Uterus (tissue), 4 donors: ENCODE data around the gene COL19A1. TPM values are rescaled to one million over a fixed set of nuclear protein-coding genes. Genes with fewer than 3 reads are reported as not detected.

ENCODE experiments used
- DNase-seq, 2 donors: peaks; one replicate each; pipeline ENCODE4 v3.0.0-alpha.2; 2019 to 2020
- H3K27ac ChIP-seq, 2 donors: fragments of 200-600 bp; sonication (generic); 1 replicate in 1 of 2; 2 replicates in 1 of 2; pipeline ENCODE4 v1.5.1; 2016 to 2018
- H3K27me3 ChIP-seq, 2 donors: fragments of 200-600 bp; sonication (generic); one replicate each; pipeline ENCODE4 v1.5.1; 2018 to 2019; ENCODE audit warnings: control low read depth in 1 of 2
- H3K36me3 ChIP-seq, 2 donors: fragments of 200-600 bp; sonication (generic); one replicate each; pipeline ENCODE4 v1.5.1; 2019; ENCODE audit warnings: control low read depth in 1 of 2
- H3K4me1 ChIP-seq, 2 donors: fragments of 200-600 bp; sonication (generic); one replicate each; pipeline ENCODE4 v1.5.1; 2018 to 2019; ENCODE audit warnings: control low read depth in 1 of 2
- H3K4me3 ChIP-seq, 2 donors: fragments of 200-600 bp; sonication (generic); 1 replicate in 1 of 2; 2 replicates in 1 of 2; pipeline ENCODE4 v1.5.1; 2018 to 2019; ENCODE audit warnings: mild to moderate bottlenecking in 1 of 2
- H3K9me3 ChIP-seq, 2 donors: fragments of 200-600 bp; sonication (generic); one replicate each; pipeline ENCODE4 v1.5.1; 2019; ENCODE audit warnings: control low read depth in 1 of 2
- POLR2A ChIP-seq, 2 donors: fragments of 450-650 bp; IDR thresholded peaks; one replicate each; pipeline ENCODE4 v1.6.1; 2016; ENCODE audit warnings: antibody characterized with exemption in 2 of 2, mild to moderate bottlenecking in 1 of 2, moderate library complexity in 1 of 2
- intact Hi-C: fragments of 100-400 bp; cut with DNase I; formaldehyde crosslinking; loops from one replicate; pipeline ENCODE4 v1.15.1; 2023; ENCODE audit warnings: low total_unique reads
- total RNA-seq, 4 donors: library from RNA; depleted of rRNA in 3 of 4; stranded (reverse); fragments of >200 nt in 3 of 4; gene quantifications; one replicate each; pipeline versions ENCODE4 v1.1.0 to v1.2.4, GENCODE V29; 2014 to 2023
- TF ChIP-seq, protein P1 (sequence below), 4 experiments: fragments of 200-600 bp in 2 of 4; fragments of 450-650 bp in 2 of 4; sonication (generic) in 2 of 4; IDR thresholded peaks; one replicate each; pipeline ENCODE4 v1.5.1; 2016 to 2019; ENCODE audit warnings: antibody characterized with exemption in 4 of 4, mild to moderate bottlenecking in 2 of 4, moderate library complexity in 1 of 4
- donor health status: DM: yes; HTN: yes; CAD: no.

The COL19A1 gene
- total RNA-seq, 4 donors from 2014 or later: under 0.01 to 0.28 TPM; not detected in 2

DNA sequence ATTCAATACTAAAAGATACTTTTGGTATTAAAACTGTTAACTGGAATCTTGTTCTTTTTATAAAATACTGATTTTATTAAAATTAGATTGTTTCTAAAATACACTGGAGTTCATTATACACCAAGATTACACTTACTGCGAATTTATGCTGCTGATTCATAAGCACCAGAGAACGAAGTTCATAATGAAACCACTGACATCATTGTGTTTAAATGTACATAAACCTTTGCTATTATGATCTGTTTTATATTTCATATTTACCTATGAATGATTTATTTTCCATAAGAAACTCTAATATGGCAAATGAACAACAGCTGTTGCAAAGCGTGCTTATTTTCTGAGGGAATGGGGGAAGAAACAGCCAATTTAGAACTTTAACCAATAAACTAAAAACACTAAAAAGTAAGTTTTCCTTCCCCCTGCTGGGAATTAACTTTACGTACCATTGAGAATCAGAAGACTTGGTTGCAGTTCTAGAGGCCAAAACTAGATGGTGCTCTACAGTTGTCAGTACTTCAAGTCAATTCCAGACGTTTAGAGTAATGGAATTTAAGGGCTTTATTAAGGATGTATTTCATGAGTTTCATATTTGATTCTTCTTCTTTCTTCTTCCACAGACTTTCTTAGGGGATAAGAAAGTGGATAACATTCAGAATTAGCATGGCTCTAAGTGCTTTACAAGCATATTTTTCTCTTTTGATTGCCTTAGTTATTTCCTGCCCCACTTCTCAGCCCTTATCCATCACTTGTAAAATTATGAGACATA, 30.8 kb upstream of the COL19A1 start:
- intact Hi-C loops: no loop called here
- DNase-seq: no peak

DNA sequence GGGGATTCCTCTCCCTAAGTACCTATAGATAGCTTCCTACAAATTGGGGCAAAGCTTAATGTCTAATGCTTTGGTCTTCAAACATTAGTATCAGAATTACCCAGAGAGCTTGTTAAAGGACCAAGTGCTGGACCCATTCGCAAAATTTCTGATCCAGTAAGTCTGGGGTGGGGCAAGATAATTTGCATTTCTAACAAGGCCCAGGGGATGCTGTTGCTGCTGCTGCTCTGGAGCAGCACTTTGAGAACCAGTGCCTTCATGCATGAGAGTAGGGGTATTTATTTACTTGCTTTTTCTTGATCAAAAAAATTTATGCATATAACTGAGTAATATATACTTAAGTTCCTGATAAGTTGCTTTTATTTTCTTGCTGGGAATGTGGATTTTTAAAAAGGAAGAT, 24.5 kb upstream of the COL19A1 start:
- Histone ChIP-seq H3K36me3 (no peaks in the 10 kb centered on the region), H3K9me3 (no peaks in the 10 kb centered on the region), H3K27ac (no peak overlapping the region), H3K27me3 (no peaks in the 10 kb centered on the region), H3K4me1 (no peaks in the 10 kb centered on the region), H3K4me3 (no peak overlapping the region)
- intact Hi-C loops: no loop called here
- TF ChIP-seq, protein P1, sequence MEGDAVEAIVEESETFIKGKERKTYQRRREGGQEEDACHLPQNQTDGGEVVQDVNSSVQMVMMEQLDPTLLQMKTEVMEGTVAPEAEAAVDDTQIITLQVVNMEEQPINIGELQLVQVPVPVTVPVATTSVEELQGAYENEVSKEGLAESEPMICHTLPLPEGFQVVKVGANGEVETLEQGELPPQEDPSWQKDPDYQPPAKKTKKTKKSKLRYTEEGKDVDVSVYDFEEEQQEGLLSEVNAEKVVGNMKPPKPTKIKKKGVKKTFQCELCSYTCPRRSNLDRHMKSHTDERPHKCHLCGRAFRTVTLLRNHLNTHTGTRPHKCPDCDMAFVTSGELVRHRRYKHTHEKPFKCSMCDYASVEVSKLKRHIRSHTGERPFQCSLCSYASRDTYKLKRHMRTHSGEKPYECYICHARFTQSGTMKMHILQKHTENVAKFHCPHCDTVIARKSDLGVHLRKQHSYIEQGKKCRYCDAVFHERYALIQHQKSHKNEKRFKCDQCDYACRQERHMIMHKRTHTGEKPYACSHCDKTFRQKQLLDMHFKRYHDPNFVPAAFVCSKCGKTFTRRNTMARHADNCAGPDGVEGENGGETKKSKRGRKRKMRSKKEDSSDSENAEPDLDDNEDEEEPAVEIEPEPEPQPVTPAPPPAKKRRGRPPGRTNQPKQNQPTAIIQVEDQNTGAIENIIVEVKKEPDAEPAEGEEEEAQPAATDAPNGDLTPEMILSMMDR (IDR thresholded peaks at IDR 0.05): no peak
- no peak for TF ChIP-seq POLR2A (IDR thresholded peaks at IDR 0.05)
- DNase-seq: no peak

More for the DNA sequence above, 30.8 kb upstream of the COL19A1 start:
- H3K27ac ChIP-seq: no peak overlapping the region
- H3K36me3 ChIP-seq: no peaks in the 10 kb centered on the region
- TF ChIP-seq, protein P1 (IDR thresholded peaks at IDR 0.05): peak; percentile 49 to 69 (median 56)
- no peak for TF ChIP-seq POLR2A (IDR thresholded peaks at IDR 0.05)
- no peak overlapping the region for H3K4me3 ChIP-seq
- H3K4me1 ChIP-seq: no peaks in the 10 kb centered on the region
- no peaks in the 10 kb centered on the region for H3K9me3 ChIP-seq
- H3K27me3 ChIP-seq: no peaks in the 10 kb centered on the region

DNA sequence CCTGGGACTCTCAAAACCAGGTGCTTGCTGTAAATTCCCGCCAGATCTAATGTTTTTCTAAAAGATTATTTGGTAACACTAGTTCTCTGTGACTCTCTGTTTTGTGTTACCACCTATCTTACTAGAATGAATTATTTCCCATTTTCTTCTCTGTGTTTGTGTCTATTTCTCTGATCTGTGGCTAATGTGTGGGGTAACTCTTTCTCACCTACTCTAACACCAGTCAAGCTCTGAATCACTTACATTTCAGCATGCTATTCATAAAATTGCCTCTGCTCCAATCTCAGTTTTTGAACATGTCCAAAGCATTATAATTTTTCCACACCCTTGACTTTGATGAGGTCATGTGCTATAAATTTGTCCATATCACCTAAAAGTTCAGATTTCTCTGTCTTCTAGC, 23.2 kb upstream of the COL19A1 start:
- no peak overlapping the region for H3K4me3 ChIP-seq
- TF ChIP-seq, protein P1 (IDR thresholded peaks at IDR 0.05): no peak
- TF ChIP-seq POLR2A (IDR thresholded peaks at IDR 0.05): no peak
- H3K36me3 ChIP-seq: no peaks in the 10 kb centered on the region
- H3K27me3 ChIP-seq: no peaks in the 10 kb centered on the region
- H3K9me3 ChIP-seq: no peaks in the 10 kb centered on the region
- intact Hi-C loops: no loop called here
- DNase-seq: no peak
- H3K4me1 ChIP-seq: no peaks in the 10 kb centered on the region
- H3K27ac ChIP-seq: no peak overlapping the region

DNA sequence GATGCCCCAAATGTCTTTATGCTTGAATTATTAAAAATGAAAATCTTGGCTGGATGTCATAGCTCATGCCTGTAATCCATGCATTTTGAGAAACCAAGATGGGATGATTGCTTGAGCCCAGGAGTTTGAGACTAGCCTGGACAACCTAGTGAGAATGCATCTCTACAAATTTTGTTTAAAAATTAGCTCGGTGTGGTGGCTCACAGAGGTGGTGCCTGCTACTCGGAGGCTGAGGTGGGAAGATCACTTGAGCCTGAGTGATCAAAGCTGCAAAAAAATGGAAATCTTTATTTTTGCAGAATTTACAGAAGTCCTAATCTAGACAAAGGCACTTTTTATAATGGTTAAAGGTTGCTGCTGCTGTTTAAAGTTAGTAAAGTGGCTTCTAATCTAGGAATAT, 20.0 kb upstream of the COL19A1 start:
- no peak for TF ChIP-seq POLR2A (IDR thresholded peaks at IDR 0.05)
- TF ChIP-seq, protein P1 (IDR thresholded peaks at IDR 0.05): no peak
- intact Hi-C loops: no loop called here
- no peaks in the 10 kb centered on the region for H3K9me3 ChIP-seq

DNA sequence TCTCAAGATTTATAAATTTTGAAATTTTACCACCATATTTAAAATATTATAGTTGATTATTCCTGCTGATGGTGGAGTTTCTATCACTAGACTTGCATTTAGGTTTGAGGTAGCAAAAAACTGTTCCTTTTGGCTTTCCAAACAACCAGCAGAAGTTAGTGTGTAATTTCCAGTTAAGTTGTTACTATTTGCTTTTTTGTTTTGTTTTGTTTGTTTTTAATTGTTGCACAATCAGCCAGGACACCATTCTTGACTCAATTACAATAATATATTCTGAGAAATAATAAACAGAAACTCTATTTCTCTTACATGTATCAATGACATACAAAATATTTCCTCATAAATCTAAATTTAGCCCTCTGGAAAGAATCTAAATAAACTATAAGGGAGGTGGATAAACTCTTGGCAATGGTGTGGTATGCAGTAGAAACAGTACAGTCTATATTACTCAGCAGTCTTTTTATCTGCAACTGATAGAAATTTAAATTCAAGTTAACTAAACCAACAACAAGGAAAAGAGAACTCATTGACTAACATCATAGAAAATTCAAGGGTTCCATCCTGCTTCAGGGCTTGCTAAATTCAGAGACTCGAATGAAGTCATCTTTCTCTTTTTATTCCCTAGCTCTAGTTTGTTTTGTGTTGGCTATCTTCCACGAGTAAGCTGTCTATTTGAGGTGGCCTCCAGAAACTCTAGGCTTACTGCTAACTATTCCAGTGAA, 19.4 kb upstream of the COL19A1 start:
- H3K27ac ChIP-seq: no peak overlapping the region
- intact Hi-C loops: no loop called here
- no peak overlapping the region for H3K4me3 ChIP-seq
- no peaks in the 10 kb centered on the region for H3K36me3 ChIP-seq
- DNase-seq: no peak
- no peaks in the 10 kb centered on the region for H3K9me3 ChIP-seq
- TF ChIP-seq, protein P1 (IDR thresholded peaks at IDR 0.05): no peak
- no peak for TF ChIP-seq POLR2A (IDR thresholded peaks at IDR 0.05)
- H3K27me3 ChIP-seq: no peaks in the 10 kb centered on the region
- no peaks in the 10 kb centered on the region for H3K4me1 ChIP-seq

More for the DNA sequence above, 20.0 kb upstream of the COL19A1 start:
- Histone ChIP-seq H3K4me3 (no peak overlapping the region), H3K27ac (no peak overlapping the region), H3K4me1 (no peaks in the 10 kb centered on the region), H3K27me3 (no peaks in the 10 kb centered on the region), H3K36me3 (no peaks in the 10 kb centered on the region)
- no peak for DNase-seq
